ENCODE measurements around the gene ATG9A.
"Not testable (repeated sequence)": the region's sequence is repeated elsewhere in the genome, so short reads cannot be mapped to it uniquely, and the experiment has no call there.

DNA sequence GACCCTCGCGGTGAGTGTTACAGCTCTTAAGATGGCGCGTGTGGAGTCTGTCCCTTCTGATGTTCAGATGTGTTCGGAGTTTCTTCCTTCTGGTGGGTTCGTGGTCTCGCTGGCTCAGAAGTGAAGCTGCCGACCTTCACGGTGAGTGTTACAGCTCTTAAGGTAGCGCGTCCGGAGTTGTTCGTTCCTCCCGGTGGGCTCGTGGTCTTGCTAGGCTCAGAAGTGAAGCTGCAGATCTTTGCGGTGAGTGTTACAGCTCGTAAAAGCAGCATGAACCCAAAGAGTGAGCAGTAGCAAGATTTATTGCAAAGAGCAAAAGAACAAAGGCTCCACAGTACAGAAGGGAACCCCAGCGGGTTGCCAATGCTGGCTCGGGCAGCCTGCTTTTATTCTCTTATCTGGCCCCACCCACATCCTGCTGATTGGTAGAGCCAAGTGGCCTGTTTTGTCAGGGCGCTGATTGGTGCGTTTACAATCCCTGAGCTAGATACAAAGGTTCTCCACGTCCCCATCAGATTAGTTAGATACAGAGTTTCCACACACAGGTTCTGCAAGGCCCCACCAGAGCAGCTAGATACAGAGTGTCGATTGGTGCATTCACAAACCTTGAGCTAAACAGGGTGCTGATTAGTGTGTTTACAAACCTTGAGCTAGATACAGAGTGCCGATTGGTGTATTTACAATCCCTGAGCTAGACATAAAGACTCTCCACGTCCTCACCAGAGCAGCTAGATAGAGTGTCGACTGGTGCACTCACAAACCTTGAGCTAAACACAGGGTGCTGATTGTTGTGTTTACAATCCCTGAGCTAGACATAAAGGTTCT, 28.7 kb downstream of the ATG9A start:
- TF ChIP-seq, protein P1, sequence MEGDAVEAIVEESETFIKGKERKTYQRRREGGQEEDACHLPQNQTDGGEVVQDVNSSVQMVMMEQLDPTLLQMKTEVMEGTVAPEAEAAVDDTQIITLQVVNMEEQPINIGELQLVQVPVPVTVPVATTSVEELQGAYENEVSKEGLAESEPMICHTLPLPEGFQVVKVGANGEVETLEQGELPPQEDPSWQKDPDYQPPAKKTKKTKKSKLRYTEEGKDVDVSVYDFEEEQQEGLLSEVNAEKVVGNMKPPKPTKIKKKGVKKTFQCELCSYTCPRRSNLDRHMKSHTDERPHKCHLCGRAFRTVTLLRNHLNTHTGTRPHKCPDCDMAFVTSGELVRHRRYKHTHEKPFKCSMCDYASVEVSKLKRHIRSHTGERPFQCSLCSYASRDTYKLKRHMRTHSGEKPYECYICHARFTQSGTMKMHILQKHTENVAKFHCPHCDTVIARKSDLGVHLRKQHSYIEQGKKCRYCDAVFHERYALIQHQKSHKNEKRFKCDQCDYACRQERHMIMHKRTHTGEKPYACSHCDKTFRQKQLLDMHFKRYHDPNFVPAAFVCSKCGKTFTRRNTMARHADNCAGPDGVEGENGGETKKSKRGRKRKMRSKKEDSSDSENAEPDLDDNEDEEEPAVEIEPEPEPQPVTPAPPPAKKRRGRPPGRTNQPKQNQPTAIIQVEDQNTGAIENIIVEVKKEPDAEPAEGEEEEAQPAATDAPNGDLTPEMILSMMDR (IDR thresholded peaks at IDR 0.05), result not testable (repeated sequence)
- TF ChIP-seq FOXJ3 (CRISPR knock-in tag; IDR thresholded peaks at IDR 0.05; ENCODE audit: borderline replicate concordance); NFYB (CRISPR knock-in tag; conservative IDR thresholded peaks at IDR 0.05; ENCODE audit: low read depth): not testable (repeated sequence)
- TF ChIP-seq, protein P2, sequence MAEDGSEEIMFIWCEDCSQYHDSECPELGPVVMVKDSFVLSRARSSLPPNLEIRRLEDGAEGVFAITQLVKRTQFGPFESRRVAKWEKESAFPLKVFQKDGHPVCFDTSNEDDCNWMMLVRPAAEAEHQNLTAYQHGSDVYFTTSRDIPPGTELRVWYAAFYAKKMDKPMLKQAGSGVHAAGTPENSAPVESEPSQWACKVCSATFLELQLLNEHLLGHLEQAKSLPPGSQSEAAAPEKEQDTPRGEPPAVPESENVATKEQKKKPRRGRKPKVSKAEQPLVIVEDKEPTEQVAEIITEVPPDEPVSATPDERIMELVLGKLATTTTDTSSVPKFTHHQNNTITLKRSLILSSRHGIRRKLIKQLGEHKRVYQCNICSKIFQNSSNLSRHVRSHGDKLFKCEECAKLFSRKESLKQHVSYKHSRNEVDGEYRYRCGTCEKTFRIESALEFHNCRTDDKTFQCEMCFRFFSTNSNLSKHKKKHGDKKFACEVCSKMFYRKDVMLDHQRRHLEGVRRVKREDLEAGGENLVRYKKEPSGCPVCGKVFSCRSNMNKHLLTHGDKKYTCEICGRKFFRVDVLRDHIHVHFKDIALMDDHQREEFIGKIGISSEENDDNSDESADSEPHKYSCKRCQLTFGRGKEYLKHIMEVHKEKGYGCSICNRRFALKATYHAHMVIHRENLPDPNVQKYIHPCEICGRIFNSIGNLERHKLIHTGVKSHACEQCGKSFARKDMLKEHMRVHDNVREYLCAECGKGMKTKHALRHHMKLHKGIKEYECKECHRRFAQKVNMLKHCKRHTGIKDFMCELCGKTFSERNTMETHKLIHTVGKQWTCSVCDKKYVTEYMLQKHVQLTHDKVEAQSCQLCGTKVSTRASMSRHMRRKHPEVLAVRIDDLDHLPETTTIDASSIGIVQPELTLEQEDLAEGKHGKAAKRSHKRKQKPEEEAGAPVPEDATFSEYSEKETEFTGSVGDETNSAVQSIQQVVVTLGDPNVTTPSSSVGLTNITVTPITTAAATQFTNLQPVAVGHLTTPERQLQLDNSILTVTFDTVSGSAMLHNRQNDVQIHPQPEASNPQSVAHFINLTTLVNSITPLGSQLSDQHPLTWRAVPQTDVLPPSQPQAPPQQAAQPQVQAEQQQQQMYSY (CRISPR knock-in tag; IDR thresholded peaks at IDR 0.05), result not testable (repeated sequence)
